Effector CD4-positive, alpha-beta T cell (primary cell): ENCODE results near the gene TLK1.
"Not testable (repeated sequence)": the region's sequence is repeated elsewhere in the genome, so short reads cannot be mapped to it uniquely, and the experiment has no call there.

Experiments used
- DNase-seq: peaks from one replicate; pipeline ENCODE4 v3.0.0-alpha.2; 2020

Gene TLK1

GRCh38 chr2:171169333-171169732 lies 8.6 kb upstream of the TLK1 start:
- no peak for DNase-seq

GRCh38 chr2:171167352-171167997 lies 6.8 kb upstream of the TLK1 start:
- DNase-seq: no peak

- no peak for DNase-seq
Measured at GRCh38 chr2:171166328-171166983, 5.8 kb upstream of the TLK1 start.

GRCh38 chr2:171165967-171166327 lies 5.3 kb upstream of the TLK1 start:
- no peak for DNase-seq

- no peak for DNase-seq
Measured at GRCh38 chr2:171163261-171163660, 2.6 kb upstream of the TLK1 start.

- DNase-seq: not testable (repeated sequence)
Measured at GRCh38 chr2:171162522-171163197, 2.0 kb upstream of the TLK1 start.

- peak; percentile 49 for DNase-seq
Measured at GRCh38 chr2:171160956-171161740, 455 bp upstream of the TLK1 start.

GRCh38 chr2:171159372-171160118 lies 1.1 kb downstream of the TLK1 start:
- DNase-seq: peak; percentile 48

GRCh38 chr2:171158790-171159371 lies 1.8 kb downstream of the TLK1 start:
- no peak for DNase-seq

GRCh38 chr2:171158036-171158789 lies 2.5 kb downstream of the TLK1 start:
- no peak for DNase-seq

GRCh38 chr2:171157109-171157500 lies 3.6 kb downstream of the TLK1 start:
- no peak for DNase-seq

- no peak for DNase-seq
Measured at GRCh38 chr2:171154348-171154747, 6.3 kb downstream of the TLK1 start.

GRCh38 chr2:171150694-171151285 lies 9.9 kb downstream of the TLK1 start:
- no peak for DNase-seq

GRCh38 chr2:171149986-171150693 lies 10.6 kb downstream of the TLK1 start:
- no peak for DNase-seq

GRCh38 chr2:171149171-171149938 lies 11.3 kb downstream of the TLK1 start:
- no peak for DNase-seq

GRCh38 chr2:171147081-171147480 lies 13.6 kb downstream of the TLK1 start:
- DNase-seq: no peak

- DNase-seq: no peak
Measured at GRCh38 chr2:171146633-171147032, 14.1 kb downstream of the TLK1 start.

GRCh38 chr2:171146071-171146470 lies 14.6 kb downstream of the TLK1 start:
- DNase-seq: no peak

GRCh38 chr2:171143670-171144062 lies 17.0 kb downstream of the TLK1 start:
- DNase-seq: no peak

- DNase-seq: no peak
Measured at GRCh38 chr2:171142398-171142797, 18.3 kb downstream of the TLK1 start.
